ENCODE data around the gene BBS9. TPM values are rescaled to one million over a fixed set of nuclear protein-coding genes. Genes with fewer than 3 reads are reported as not detected.

Gene BBS9
- total RNA-seq, result 7.1 and 18.5 TPM in 2 replicates

GRCh38 chr7:33128990-33129805 is at the start of gene BBS9:
Gene BBS9 (plus strand): TSS chr7:33129564. CDS start chr7:33146253, 16,689 bp downstream.

GRCh38 chr7:33109005-33109757 is 20.2 kb upstream of the BBS9 start, which contains the start of gene RP9:
Gene RP9 (minus strand): TSS chr7:33109404. CDS start chr7:33109372, 32 bp downstream.

Other genes with a start within 250 kb of the BBS9 start
- 43.2 and 76.3 TPM in 2 replicates for gene KBTBD2, start 237.8 kb upstream of the BBS9 start, total RNA-seq
- 142 and 161 TPM in 2 replicates for gene FKBP9, start 172.1 kb upstream of the BBS9 start, total RNA-seq
- 16.2 and 19.9 TPM in 2 replicates for gene NT5C3A, start 66.8 kb upstream of the BBS9 start, total RNA-seq
- gene RP9, start 20.2 kb upstream of the BBS9 start, total RNA-seq, result 6.3 and 11.1 TPM in 2 replicates